Uterus (tissue), 4 donors: ENCODE measurements around the gene TPST2. TPM values are rescaled to one million over a fixed set of nuclear protein-coding genes. Genes with fewer than 3 reads are reported as not detected.

ENCODE experiments used
- DNase-seq, 2 donors: peaks; one replicate each; pipeline ENCODE4 v3.0.0-alpha.2; 2019 to 2020
- H3K27ac ChIP-seq, 2 donors: fragments of 200-600 bp; sonication (generic); 1 replicate in 1 of 2; 2 replicates in 1 of 2; pipeline ENCODE4 v1.5.1; 2016 to 2018
- H3K27me3 ChIP-seq, 2 donors: fragments of 200-600 bp; sonication (generic); one replicate each; pipeline ENCODE4 v1.5.1; 2018 to 2019; ENCODE audit warnings: control low read depth in 1 of 2
- H3K36me3 ChIP-seq, 2 donors: fragments of 200-600 bp; sonication (generic); one replicate each; pipeline ENCODE4 v1.5.1; 2019; ENCODE audit warnings: control low read depth in 1 of 2
- H3K4me1 ChIP-seq, 2 donors: fragments of 200-600 bp; sonication (generic); one replicate each; pipeline ENCODE4 v1.5.1; 2018 to 2019; ENCODE audit warnings: control low read depth in 1 of 2
- H3K4me3 ChIP-seq, 2 donors: fragments of 200-600 bp; sonication (generic); 1 replicate in 1 of 2; 2 replicates in 1 of 2; pipeline ENCODE4 v1.5.1; 2018 to 2019; ENCODE audit warnings: mild to moderate bottlenecking in 1 of 2
- H3K9me3 ChIP-seq, 2 donors: fragments of 200-600 bp; sonication (generic); one replicate each; pipeline ENCODE4 v1.5.1; 2019; ENCODE audit warnings: control low read depth in 1 of 2
- POLR2A ChIP-seq, 2 donors: fragments of 450-650 bp; IDR thresholded peaks; one replicate each; pipeline ENCODE4 v1.6.1; 2016; ENCODE audit warnings: antibody characterized with exemption in 2 of 2, mild to moderate bottlenecking in 1 of 2, moderate library complexity in 1 of 2
- intact Hi-C: fragments of 100-400 bp; cut with DNase I; formaldehyde crosslinking; loops from one replicate; pipeline ENCODE4 v1.15.1; 2023; ENCODE audit warnings: low total_unique reads
- total RNA-seq, 4 donors: library from RNA; depleted of rRNA in 3 of 4; stranded (reverse); fragments of >200 nt in 3 of 4; gene quantifications; one replicate each; pipeline versions ENCODE4 v1.1.0 to v1.2.4, GENCODE V29; 2014 to 2023
- TF ChIP-seq, protein P1 (sequence below), 4 experiments: fragments of 200-600 bp in 2 of 4; fragments of 450-650 bp in 2 of 4; sonication (generic) in 2 of 4; IDR thresholded peaks; one replicate each; pipeline ENCODE4 v1.5.1; 2016 to 2019; ENCODE audit warnings: antibody characterized with exemption in 4 of 4, mild to moderate bottlenecking in 2 of 4, moderate library complexity in 1 of 4
- donor health status: DM: yes; HTN: yes; CAD: no.

The TPST2 gene
- total RNA-seq, 4 donors from 2014 or later: 32.4 to 71.5 (median 43.8) TPM

DNA sequence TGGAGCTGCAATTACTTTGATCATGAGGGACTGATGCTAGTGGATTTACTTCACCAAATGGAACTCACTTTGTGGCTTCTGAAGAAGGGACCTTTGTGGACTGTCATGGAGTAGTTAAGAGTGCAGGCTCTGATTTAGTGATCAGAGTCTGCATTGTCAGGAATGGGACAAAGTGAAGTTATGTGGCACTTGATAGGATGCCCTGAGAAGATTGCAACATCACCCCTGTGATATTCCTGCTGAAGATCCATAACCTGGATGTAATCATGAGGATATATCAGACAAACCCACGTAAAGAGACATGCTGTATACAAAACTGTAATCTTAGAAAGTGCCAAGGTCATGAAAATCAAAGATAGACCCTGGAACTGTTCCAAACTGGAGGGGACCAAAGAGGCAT is 76.1 kb downstream of the TPST2 start:
- intact Hi-C loops: no loop called here
- Histone ChIP-seq H3K27ac (no peak overlapping the region), H3K4me1 (peaks cover 0 to 3% of the 10 kb centered on the region in 2 donors), H3K9me3 (no peaks in the 10 kb centered on the region), H3K36me3 (no peaks in the 10 kb centered on the region), H3K27me3 (no peaks in the 10 kb centered on the region), H3K4me3 (no peak overlapping the region)
- DNase-seq: no peak
- TF ChIP-seq, protein P1, sequence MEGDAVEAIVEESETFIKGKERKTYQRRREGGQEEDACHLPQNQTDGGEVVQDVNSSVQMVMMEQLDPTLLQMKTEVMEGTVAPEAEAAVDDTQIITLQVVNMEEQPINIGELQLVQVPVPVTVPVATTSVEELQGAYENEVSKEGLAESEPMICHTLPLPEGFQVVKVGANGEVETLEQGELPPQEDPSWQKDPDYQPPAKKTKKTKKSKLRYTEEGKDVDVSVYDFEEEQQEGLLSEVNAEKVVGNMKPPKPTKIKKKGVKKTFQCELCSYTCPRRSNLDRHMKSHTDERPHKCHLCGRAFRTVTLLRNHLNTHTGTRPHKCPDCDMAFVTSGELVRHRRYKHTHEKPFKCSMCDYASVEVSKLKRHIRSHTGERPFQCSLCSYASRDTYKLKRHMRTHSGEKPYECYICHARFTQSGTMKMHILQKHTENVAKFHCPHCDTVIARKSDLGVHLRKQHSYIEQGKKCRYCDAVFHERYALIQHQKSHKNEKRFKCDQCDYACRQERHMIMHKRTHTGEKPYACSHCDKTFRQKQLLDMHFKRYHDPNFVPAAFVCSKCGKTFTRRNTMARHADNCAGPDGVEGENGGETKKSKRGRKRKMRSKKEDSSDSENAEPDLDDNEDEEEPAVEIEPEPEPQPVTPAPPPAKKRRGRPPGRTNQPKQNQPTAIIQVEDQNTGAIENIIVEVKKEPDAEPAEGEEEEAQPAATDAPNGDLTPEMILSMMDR (IDR thresholded peaks at IDR 0.05): no peak
- TF ChIP-seq POLR2A (IDR thresholded peaks at IDR 0.05): no peak

DNA sequence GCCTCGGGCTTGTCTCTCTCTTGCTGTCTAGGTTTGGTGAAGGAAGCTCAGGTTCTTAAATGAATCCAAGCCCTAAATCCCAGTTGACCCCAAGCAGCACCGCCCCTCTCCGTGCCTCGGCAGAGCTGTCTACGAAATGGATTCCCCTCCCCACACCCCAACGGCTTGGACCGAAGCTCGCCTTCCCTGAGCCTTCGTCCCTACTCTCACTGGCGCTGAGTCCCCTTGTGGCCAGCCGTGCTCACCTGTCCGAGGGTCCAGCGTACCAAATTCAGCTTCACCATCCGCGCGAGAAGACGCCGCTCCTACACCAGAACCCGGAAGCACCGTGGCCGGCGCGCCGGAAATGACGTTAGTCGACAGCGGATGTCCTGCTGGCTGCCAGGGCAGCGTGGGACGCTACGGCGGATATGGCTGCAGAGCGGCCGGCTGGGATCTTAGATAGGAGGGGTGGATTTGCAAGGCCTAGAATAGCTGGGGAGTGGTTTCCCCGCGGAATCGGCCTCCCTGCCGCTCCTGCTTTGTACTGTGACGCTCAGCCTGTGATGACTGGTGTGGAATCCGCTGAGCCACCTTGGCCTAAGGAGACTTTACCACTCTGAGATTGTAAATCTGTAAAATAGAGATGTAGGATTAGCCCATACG is 77.7 kb downstream of the TPST2 start, which contains the start of gene TFIP11:
TSS of gene TFIP11 (minus strand) at position 325 of the 645 bp plus-strand sequence. CDS start 2,201 bp downstream, outside the sequence.
- TF ChIP-seq, protein P1 (IDR thresholded peaks at IDR 0.05): peak in 1 of 4 experiments; percentile 19
- TF ChIP-seq POLR2A (IDR thresholded peaks at IDR 0.05): peak; percentile 41 to 60
- DNase-seq: peak; percentile 93 to 94
- Histone ChIP-seq H3K27ac (peak within 1 kb of the TSS; percentile 63 to 71), H3K4me3 (peak within 1 kb of the TSS; percentile 85), H3K36me3 (no peaks in the 10 kb centered on the region), H3K27me3 (no peaks in the 10 kb centered on the region), H3K9me3 (no peaks in the 10 kb centered on the region), H3K4me1 (peaks cover 0 to 3% of the 10 kb centered on the region in 2 donors)
- intact Hi-C loops: no loop called here

DNA sequence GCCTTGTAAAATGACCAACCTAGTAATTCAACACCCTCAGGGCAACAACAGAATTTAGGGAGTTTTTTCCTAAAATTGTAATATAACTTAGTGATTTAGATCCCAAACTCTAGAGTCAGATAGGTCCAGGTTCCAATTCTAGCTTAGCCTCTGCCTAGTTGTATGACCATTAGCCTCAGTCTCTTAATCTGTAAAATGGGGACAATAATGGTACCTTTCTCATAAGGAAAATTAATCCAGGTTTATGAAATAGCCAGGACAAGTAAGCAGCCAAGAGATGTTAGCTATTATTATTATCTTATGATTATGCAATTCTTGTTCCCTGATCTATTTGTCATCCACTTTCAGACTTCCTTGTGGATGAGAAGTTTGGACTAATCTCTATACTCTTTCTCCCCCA is 81.8 kb downstream of the TPST2 start:
- TF ChIP-seq, protein P1 (IDR thresholded peaks at IDR 0.05): no peak
- TF ChIP-seq POLR2A (IDR thresholded peaks at IDR 0.05): no peak
- intact Hi-C loops: no loop called here

DNA sequence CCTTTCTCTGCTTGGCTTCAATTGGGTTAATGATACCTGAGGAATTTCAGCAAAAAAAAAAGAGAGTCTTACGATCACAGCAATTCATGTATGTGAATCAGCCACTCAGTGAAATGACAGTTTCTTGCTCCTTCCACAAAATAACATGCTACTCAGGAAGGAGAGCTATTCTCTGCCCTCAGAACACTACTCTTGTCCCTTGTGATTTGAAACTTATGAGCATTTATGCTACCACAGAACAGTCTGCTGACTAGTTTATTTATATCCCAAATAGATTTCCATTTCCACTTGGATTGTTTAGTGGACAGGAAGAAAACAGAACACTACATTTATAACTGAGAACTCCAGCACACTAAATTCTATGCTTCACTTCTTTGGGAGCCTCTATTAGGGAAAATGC is 86.2 kb downstream of the TPST2 start:
- Histone ChIP-seq H3K9me3 (no peaks in the 10 kb centered on the region), H3K4me1 (no peaks in the 10 kb centered on the region), H3K4me3 (no peak overlapping the region), H3K27ac (no peak overlapping the region), H3K36me3 (no peaks in the 10 kb centered on the region), H3K27me3 (no peaks in the 10 kb centered on the region)
- DNase-seq: no peak
- TF ChIP-seq POLR2A (IDR thresholded peaks at IDR 0.05): no peak
- TF ChIP-seq, protein P1 (IDR thresholded peaks at IDR 0.05): no peak
- intact Hi-C loops: no loop called here

More for the DNA sequence above, 81.8 kb downstream of the TPST2 start:
- no peak for DNase-seq
- H3K36me3 ChIP-seq: no peaks in the 10 kb centered on the region
- H3K9me3 ChIP-seq: no peaks in the 10 kb centered on the region
- no peaks in the 10 kb centered on the region for H3K27me3 ChIP-seq
- H3K4me3 ChIP-seq: no peak overlapping the region
- H3K4me1 ChIP-seq: peaks cover 0 to 3% of the 10 kb centered on the region in 2 donors
- no peak overlapping the region for H3K27ac ChIP-seq

DNA sequence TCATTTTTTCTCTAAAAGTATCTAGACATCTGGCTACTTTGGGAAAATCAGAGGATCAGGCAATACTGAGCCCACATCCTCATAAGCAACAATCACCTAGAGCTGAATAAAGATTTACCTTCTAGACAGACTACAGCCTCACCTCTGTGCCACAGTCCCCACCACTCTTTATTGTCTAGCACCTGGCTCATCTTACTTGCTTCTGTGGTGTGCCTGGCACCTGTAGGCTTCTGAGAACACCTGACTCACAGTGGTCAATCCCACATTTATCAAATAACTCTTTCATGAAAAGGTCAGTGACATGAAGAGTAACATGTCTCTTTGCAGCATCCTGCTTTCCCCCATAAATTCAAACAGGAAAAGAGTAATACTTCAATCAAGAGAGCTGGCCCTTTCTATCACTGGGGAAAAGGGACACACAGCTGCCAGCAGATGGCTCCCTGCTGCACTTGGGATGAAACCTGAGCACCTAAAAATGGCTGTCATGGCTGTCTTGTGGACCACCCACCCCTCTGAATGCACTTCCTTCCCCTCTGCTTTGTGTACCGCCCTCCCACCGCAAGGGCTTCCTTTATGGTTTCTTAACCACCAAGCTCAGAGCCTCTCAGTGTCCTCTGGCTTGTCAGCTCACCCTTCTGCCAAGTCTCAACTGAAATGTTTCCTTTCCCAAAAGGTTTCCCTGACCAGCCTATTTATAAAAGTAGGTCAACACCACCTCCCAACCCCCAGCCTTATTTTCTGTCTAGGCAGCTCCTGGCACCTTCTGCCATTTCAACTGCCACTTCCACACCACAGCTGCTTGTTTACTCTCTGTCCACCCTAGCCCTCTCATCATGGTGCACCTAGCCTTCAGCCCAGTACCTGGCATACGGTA is 87.0 kb downstream of the TPST2 start:
- H3K4me3 ChIP-seq: no peak overlapping the region
- no peak for DNase-seq
- intact Hi-C loops: no loop called here
- H3K36me3 ChIP-seq: no peaks in the 10 kb centered on the region
- H3K4me1 ChIP-seq: no peaks in the 10 kb centered on the region
- TF ChIP-seq POLR2A (IDR thresholded peaks at IDR 0.05): no peak
- TF ChIP-seq, protein P1 (IDR thresholded peaks at IDR 0.05): peak in 3 of 4 experiments; percentile 7 to 23 (median 9)
- H3K27me3 ChIP-seq: no peaks in the 10 kb centered on the region
- no peaks in the 10 kb centered on the region for H3K9me3 ChIP-seq
- no peak overlapping the region for H3K27ac ChIP-seq
